Measurements from ENCODE around the gene SULT1B1. TPM values are rescaled to one million over a fixed set of nuclear protein-coding genes. Genes with fewer than 3 reads are reported as not detected.
"Not testable (repeated sequence)": the region's sequence is repeated elsewhere in the genome, so short reads cannot be mapped to it uniquely, and the experiment has no call there.

Gene SULT1B1
- total RNA-seq, 1 donor = not detected

- no peaks in the 10 kb centered on the region for H4K20me1 ChIP-seq (ENCODE audit: insufficient read depth, low read length)
- no peaks in the 10 kb centered on the region for H3K9me3 ChIP-seq (ENCODE audit: low read depth, low read length)
- H3K4me3 ChIP-seq (ENCODE audit: insufficient read depth, low read length) = no peak overlapping the region
- no peaks in the 10 kb centered on the region for H3K36me3 ChIP-seq (ENCODE audit: insufficient read depth, low read length)
- no peak overlapping the region for H3K27ac ChIP-seq (ENCODE audit: low read depth, low read length)
- no peak for DNase-seq (ENCODE audit: insufficient read length, low spot score, missing footprints)
- no peak for TF ChIP-seq CTCF (IDR thresholded peaks at IDR 0.05; ENCODE audit: extremely low read depth, low read depth, low read length)
- H3K79me2 ChIP-seq (ENCODE audit: insufficient read depth, low read length) = no peaks in the 10 kb centered on the region
- H3K4me2 ChIP-seq (ENCODE audit: insufficient read depth, low read length) = no peak overlapping the region
- H3K4me1 ChIP-seq (ENCODE audit: insufficient read depth, low read length) = no peaks in the 10 kb centered on the region
- H3K27me3 ChIP-seq (ENCODE audit: insufficient read depth, low read length) = no peaks in the 10 kb centered on the region
- H2AFZ ChIP-seq (ENCODE audit: low read length) = no peak overlapping the region
These were observed 13.1 kb upstream of the SULT1B1 start for GRCh38 chr4:69773484-69773883.

- H3K4me3 ChIP-seq (ENCODE audit: insufficient read depth, low read length); H3K27me3 ChIP-seq (ENCODE audit: insufficient read depth, low read length); H3K79me2 ChIP-seq (ENCODE audit: insufficient read depth, low read length); H3K27ac ChIP-seq (ENCODE audit: low read depth, low read length); H4K20me1 ChIP-seq (ENCODE audit: insufficient read depth, low read length); H3K36me3 ChIP-seq (ENCODE audit: insufficient read depth, low read length); H2AFZ ChIP-seq (ENCODE audit: low read length); H3K4me2 ChIP-seq (ENCODE audit: insufficient read depth, low read length); DNase-seq (ENCODE audit: insufficient read length, low spot score, missing footprints); H3K4me1 ChIP-seq (ENCODE audit: insufficient read depth, low read length); H3K9me3 ChIP-seq (ENCODE audit: low read depth, low read length): not testable (repeated sequence)
These were observed 8.1 kb upstream of the SULT1B1 start for GRCh38 chr4:69768554-69768953.

GRCh38 chr4:69765751-69766150, 5.3 kb upstream of the SULT1B1 start:
- H3K27me3 ChIP-seq (ENCODE audit: insufficient read depth, low read length) = no peaks in the 10 kb centered on the region
- no peak overlapping the region for H3K4me3 ChIP-seq (ENCODE audit: insufficient read depth, low read length)
- H3K4me2 ChIP-seq (ENCODE audit: insufficient read depth, low read length) = no peak overlapping the region
- H4K20me1 ChIP-seq (ENCODE audit: insufficient read depth, low read length) = no peaks in the 10 kb centered on the region
- H2AFZ ChIP-seq (ENCODE audit: low read length) = no peak overlapping the region
- H3K4me1 ChIP-seq (ENCODE audit: insufficient read depth, low read length) = no peaks in the 10 kb centered on the region
- no peak overlapping the region for H3K27ac ChIP-seq (ENCODE audit: low read depth, low read length)
- no peak for DNase-seq (ENCODE audit: insufficient read length, low spot score, missing footprints)
- H3K9me3 ChIP-seq (ENCODE audit: low read depth, low read length) = no peaks in the 10 kb centered on the region
- no peaks in the 10 kb centered on the region for H3K36me3 ChIP-seq (ENCODE audit: insufficient read depth, low read length)
- no peak for TF ChIP-seq CTCF (IDR thresholded peaks at IDR 0.05; ENCODE audit: extremely low read depth, low read depth, low read length)
- no peaks in the 10 kb centered on the region for H3K79me2 ChIP-seq (ENCODE audit: insufficient read depth, low read length)

- H4K20me1 ChIP-seq (ENCODE audit: insufficient read depth, low read length) = no peaks in the 10 kb centered on the region
- H3K27me3 ChIP-seq (ENCODE audit: insufficient read depth, low read length) = no peaks in the 10 kb centered on the region
- no peaks in the 10 kb centered on the region for H3K36me3 ChIP-seq (ENCODE audit: insufficient read depth, low read length)
- DNase-seq (ENCODE audit: insufficient read length, low spot score, missing footprints) = no peak
- no peak overlapping the region for H3K4me2 ChIP-seq (ENCODE audit: insufficient read depth, low read length)
- no peak overlapping the region for H3K4me3 ChIP-seq (ENCODE audit: insufficient read depth, low read length)
- H3K79me2 ChIP-seq (ENCODE audit: insufficient read depth, low read length) = no peaks in the 10 kb centered on the region
- H3K27ac ChIP-seq (ENCODE audit: low read depth, low read length) = no peak overlapping the region
- no peak for TF ChIP-seq CTCF (IDR thresholded peaks at IDR 0.05; ENCODE audit: extremely low read depth, low read depth, low read length)
- no peak overlapping the region for H2AFZ ChIP-seq (ENCODE audit: low read length)
- no peaks in the 10 kb centered on the region for H3K9me3 ChIP-seq (ENCODE audit: low read depth, low read length)
- H3K4me1 ChIP-seq (ENCODE audit: insufficient read depth, low read length) = no peaks in the 10 kb centered on the region
These were observed 3.9 kb upstream of the SULT1B1 start for GRCh38 chr4:69764311-69764710.
